NT2/D1 (cell line): ENCODE data around the gene SGCA.

Experiments
- DNase-seq: peaks from one replicate; pipeline ENCODE4 v3.0.0-alpha.2; 2011; ENCODE audit warnings: low read depth, low spot score
- H3K27me3 ChIP-seq: 2 replicates; pipeline ENCODE4 v1.6.0; 2011; ENCODE audit warnings: mild to moderate bottlenecking; ENCODE audit not compliant: insufficient read length, insufficient read depth
- H3K36me3 ChIP-seq: 2 replicates; pipeline ENCODE4 v1.6.1; 2011; ENCODE audit warnings: mild to moderate bottlenecking, low read length, mixed read lengths; ENCODE audit not compliant: insufficient read depth, insufficient read length
- H3K4me1 ChIP-seq: 2 replicates; pipeline ENCODE4 v1.5.1; 2011; ENCODE audit not compliant: insufficient read depth, insufficient read length
- H3K4me3 ChIP-seq: 2 replicates; pipeline ENCODE4 v1.5.1; 2011; ENCODE audit warnings: low read depth; ENCODE audit not compliant: insufficient read length
- H3K9ac ChIP-seq: 2 replicates; pipeline ENCODE4 v1.6.0; 2011; ENCODE audit warnings: low read depth; ENCODE audit not compliant: insufficient read length
- H3K9me3 ChIP-seq: 2 replicates; pipeline ENCODE4 v1.5.1; 2011; ENCODE audit warnings: mild to moderate bottlenecking, low read length; ENCODE audit not compliant: insufficient read depth
- SUZ12 ChIP-seq: IDR thresholded peaks from 2 replicates; pipeline ENCODE4 v1.6.1; 2011; ENCODE audit not compliant: insufficient read length, insufficient read depth; ENCODE audit errors: extremely low read depth
- YY1 ChIP-seq: IDR thresholded peaks from 2 replicates; pipeline ENCODE4 v1.6.1; 2011; ENCODE audit not compliant: insufficient read length, insufficient read depth
- ZNF274 ChIP-seq: IDR thresholded peaks from 2 replicates; pipeline ENCODE4 v1.6.1; 2011; ENCODE audit warnings: mild to moderate bottlenecking, low read depth, low read length

SGCA gene

GRCh38 chr17:50147841-50148225 lies 18.0 kb upstream of the SGCA start:
- peaks cover 34% of the 10 kb centered on the region for H3K4me1 ChIP-seq
- DNase-seq, result no peak
- peaks cover 49% of the 10 kb centered on the region for H3K36me3 ChIP-seq
- H3K9me3 ChIP-seq, result no peaks in the 10 kb centered on the region
- peak overlapping the region; percentile 82 for H3K9ac ChIP-seq
- H3K4me3 ChIP-seq, result peak overlapping the region; percentile 78
- TF ChIP-seq YY1 (no peak), ZNF274 (no peak), SUZ12 (no peak)
- no peaks in the 10 kb centered on the region for H3K27me3 ChIP-seq

GRCh38 chr17:50148226-50149090 lies 17.3 kb upstream of the SGCA start:
- H3K4me3 ChIP-seq, result peak overlapping the region; percentile 78
- H3K36me3 ChIP-seq, result peaks cover 43% of the 10 kb centered on the region
- peak overlapping the region; percentile 82 for H3K9ac ChIP-seq
- H3K4me1 ChIP-seq, result peaks cover 37% of the 10 kb centered on the region
- no peaks in the 10 kb centered on the region for H3K27me3 ChIP-seq
- no peak for TF ChIP-seq ZNF274
- no peak for TF ChIP-seq SUZ12
- TF ChIP-seq YY1, result no peak
- H3K9me3 ChIP-seq, result no peaks in the 10 kb centered on the region
- no peak for DNase-seq

- H3K4me3 ChIP-seq, result peak overlapping the region; percentile 78
- peaks cover 38% of the 10 kb centered on the region for H3K4me1 ChIP-seq
- DNase-seq, result no peak
- no peaks in the 10 kb centered on the region for H3K9me3 ChIP-seq
- peak overlapping the region; percentile 88 for H3K9ac ChIP-seq
- TF ChIP-seq YY1, result no peak
- TF ChIP-seq ZNF274, result no peak
- TF ChIP-seq SUZ12, result no peak
- H3K27me3 ChIP-seq, result no peaks in the 10 kb centered on the region
- peaks cover 37% of the 10 kb centered on the region for H3K36me3 ChIP-seq
These were observed 16.8 kb upstream of the SGCA start for GRCh38 chr17:50149091-50149416.

- no peak for DNase-seq
These were observed 16.1 kb upstream of the SGCA start for GRCh38 chr17:50149417-50150353.

GRCh38 chr17:50150354-50151040 lies 15.3 kb upstream of the SGCA start, which contains the start of gene PPP1R9B:
TSS of gene PPP1R9B (minus strand) at chr17:50150677. CDS start at chr17:50150513, 164 bp downstream.
- Histone ChIP-seq H3K4me1 (peaks cover 40% of the 10 kb centered on the region), H3K9me3 (no peaks in the 10 kb centered on the region), H3K27me3 (no peaks in the 10 kb centered on the region), H3K9ac (peak within 1 kb of the TSS; percentile 95), H3K4me3 (peak within 1 kb of the TSS; percentile 78), H3K36me3 (peaks cover 22% of the 10 kb centered on the region)
- DNase-seq, result no peak
- TF ChIP-seq ZNF274, result no peak
- no peak for TF ChIP-seq YY1
- no peak for TF ChIP-seq SUZ12

More at GRCh38 chr17:50149417-50150353, 16.1 kb upstream of the SGCA start:
- Histone ChIP-seq H3K9ac (peak overlapping the region; percentile 95), H3K4me3 (peak overlapping the region; percentile 78), H3K27me3 (no peaks in the 10 kb centered on the region), H3K36me3 (peaks cover 31% of the 10 kb centered on the region), H3K9me3 (no peaks in the 10 kb centered on the region), H3K4me1 (peaks cover 42% of the 10 kb centered on the region)
- no peak for TF ChIP-seq ZNF274
- TF ChIP-seq YY1, result no peak
- TF ChIP-seq SUZ12, result no peak

- H3K4me1 ChIP-seq, result peaks cover 39% of the 10 kb centered on the region
- H3K36me3 ChIP-seq, result peaks cover 15% of the 10 kb centered on the region
- DNase-seq, result peak; percentile 70
These were observed 14.5 kb upstream of the SGCA start for GRCh38 chr17:50151041-50151936.

More at GRCh38 chr17:50151041-50151936, 14.5 kb upstream of the SGCA start:
- Histone ChIP-seq H3K27me3 (no peaks in the 10 kb centered on the region), H3K9me3 (no peaks in the 10 kb centered on the region), H3K9ac (peak overlapping the region; percentile 95), H3K4me3 (peak overlapping the region; percentile 78)
- no peak for TF ChIP-seq ZNF274
- no peak for TF ChIP-seq SUZ12
- no peak for TF ChIP-seq YY1
